ENCODE results near the gene PIF1. TPM values are rescaled to one million over a fixed set of nuclear protein-coding genes. Genes with fewer than 3 reads are reported as not detected.

The PIF1 gene
- polyA plus RNA-seq, 1 donor from 2014 or later, result 0.78 TPM

GRCh38 chr15:64845831-64846595 is 20.6 kb upstream of the PIF1 start:
- TF ChIP-seq, protein P1, sequence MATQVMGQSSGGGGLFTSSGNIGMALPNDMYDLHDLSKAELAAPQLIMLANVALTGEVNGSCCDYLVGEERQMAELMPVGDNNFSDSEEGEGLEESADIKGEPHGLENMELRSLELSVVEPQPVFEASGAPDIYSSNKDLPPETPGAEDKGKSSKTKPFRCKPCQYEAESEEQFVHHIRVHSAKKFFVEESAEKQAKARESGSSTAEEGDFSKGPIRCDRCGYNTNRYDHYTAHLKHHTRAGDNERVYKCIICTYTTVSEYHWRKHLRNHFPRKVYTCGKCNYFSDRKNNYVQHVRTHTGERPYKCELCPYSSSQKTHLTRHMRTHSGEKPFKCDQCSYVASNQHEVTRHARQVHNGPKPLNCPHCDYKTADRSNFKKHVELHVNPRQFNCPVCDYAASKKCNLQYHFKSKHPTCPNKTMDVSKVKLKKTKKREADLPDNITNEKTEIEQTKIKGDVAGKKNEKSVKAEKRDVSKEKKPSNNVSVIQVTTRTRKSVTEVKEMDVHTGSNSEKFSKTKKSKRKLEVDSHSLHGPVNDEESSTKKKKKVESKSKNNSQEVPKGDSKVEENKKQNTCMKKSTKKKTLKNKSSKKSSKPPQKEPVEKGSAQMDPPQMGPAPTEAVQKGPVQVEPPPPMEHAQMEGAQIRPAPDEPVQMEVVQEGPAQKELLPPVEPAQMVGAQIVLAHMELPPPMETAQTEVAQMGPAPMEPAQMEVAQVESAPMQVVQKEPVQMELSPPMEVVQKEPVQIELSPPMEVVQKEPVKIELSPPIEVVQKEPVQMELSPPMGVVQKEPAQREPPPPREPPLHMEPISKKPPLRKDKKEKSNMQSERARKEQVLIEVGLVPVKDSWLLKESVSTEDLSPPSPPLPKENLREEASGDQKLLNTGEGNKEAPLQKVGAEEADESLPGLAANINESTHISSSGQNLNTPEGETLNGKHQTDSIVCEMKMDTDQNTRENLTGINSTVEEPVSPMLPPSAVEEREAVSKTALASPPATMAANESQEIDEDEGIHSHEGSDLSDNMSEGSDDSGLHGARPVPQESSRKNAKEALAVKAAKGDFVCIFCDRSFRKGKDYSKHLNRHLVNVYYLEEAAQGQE (IDR thresholded peaks at IDR 0.05; ENCODE audit: borderline replicate concordance), result no peak
- TF ChIP-seq MXI1 (conservative IDR thresholded peaks at IDR 0.05; ENCODE audit: poor library complexity, severe bottlenecking), result no peak
- no peak for TF ChIP-seq RAD21 (conservative IDR thresholded peaks at IDR 0.05)
- no peak for TF ChIP-seq POLR2AphosphoS5 (IDR thresholded peaks at IDR 0.05)
- TF ChIP-seq EZH2 (IDR thresholded peaks at IDR 0.05; ENCODE audit: borderline replicate concordance, insufficient read depth, low read length, poor library complexity, severe bottlenecking), result no peak
- no peak for TF ChIP-seq TAF1 (IDR thresholded peaks at IDR 0.05; ENCODE audit: low read depth)
- no peak for TF ChIP-seq SMC3 (conservative IDR thresholded peaks at IDR 0.05; ENCODE audit: poor library complexity)
- TF ChIP-seq EP300 (conservative IDR thresholded peaks at IDR 0.05; ENCODE audit: poor library complexity, severe bottlenecking), result no peak
- TF ChIP-seq, protein P2, sequence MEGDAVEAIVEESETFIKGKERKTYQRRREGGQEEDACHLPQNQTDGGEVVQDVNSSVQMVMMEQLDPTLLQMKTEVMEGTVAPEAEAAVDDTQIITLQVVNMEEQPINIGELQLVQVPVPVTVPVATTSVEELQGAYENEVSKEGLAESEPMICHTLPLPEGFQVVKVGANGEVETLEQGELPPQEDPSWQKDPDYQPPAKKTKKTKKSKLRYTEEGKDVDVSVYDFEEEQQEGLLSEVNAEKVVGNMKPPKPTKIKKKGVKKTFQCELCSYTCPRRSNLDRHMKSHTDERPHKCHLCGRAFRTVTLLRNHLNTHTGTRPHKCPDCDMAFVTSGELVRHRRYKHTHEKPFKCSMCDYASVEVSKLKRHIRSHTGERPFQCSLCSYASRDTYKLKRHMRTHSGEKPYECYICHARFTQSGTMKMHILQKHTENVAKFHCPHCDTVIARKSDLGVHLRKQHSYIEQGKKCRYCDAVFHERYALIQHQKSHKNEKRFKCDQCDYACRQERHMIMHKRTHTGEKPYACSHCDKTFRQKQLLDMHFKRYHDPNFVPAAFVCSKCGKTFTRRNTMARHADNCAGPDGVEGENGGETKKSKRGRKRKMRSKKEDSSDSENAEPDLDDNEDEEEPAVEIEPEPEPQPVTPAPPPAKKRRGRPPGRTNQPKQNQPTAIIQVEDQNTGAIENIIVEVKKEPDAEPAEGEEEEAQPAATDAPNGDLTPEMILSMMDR (IDR thresholded peaks at IDR 0.05; ENCODE audit: poor library complexity, severe bottlenecking), result no peak
- Histone ChIP-seq H3K9me3 (ENCODE audit: low read length) (no peaks in the 10 kb centered on the region), H3K27ac (ENCODE audit: low read length) (no peak overlapping the region), H3K36me3 (ENCODE audit: insufficient read depth, low read length) (no peaks in the 10 kb centered on the region), H3F3A (ENCODE audit: insufficient read depth, low read length, poor library complexity, severe bottlenecking) (no peaks in the 10 kb centered on the region), H3K4me2 (ENCODE audit: low read length) (no peak overlapping the region), H3K79me2 (replicated peaks; ENCODE audit: insufficient read depth, low read length) (no peaks in the 10 kb centered on the region), H4K20me1 (ENCODE audit: insufficient read depth) (no peaks in the 10 kb centered on the region), H2AFZ (ENCODE audit: low read depth, low read length) (no peak overlapping the region), H3K9ac (ENCODE audit: low read length) (no peak overlapping the region), H3K9me2 (ENCODE audit: insufficient read depth, low read length) (no peaks in the 10 kb centered on the region), H3K4me3 (ENCODE audit: low read length) (no peak overlapping the region), H3K27me3 (ENCODE audit: insufficient read depth, low read depth, low read length) (no peaks in the 10 kb centered on the region)

DNA sequence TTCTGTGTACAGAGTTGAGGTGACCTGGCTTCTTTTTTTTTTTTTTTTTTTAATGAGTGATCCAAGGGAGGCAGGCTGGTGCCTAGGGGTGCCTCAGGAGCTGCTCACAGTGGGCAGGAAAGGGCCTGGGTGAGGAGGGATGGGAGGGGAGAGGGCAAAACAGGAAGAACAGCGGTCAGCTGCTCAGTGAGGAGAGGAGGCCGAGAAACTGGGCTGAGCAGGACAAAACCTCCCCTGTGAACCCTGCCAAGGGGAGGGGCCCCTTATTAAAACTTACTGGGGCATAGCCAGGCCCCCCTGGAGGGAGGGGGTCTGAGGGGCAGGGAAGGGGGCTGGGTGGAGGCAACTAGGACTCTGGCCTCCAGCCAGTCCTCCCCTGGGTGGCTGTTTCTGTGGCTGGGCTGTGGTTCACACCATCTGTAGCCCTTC is 19.8 kb upstream of the PIF1 start:
- Histone ChIP-seq H2AFZ (ENCODE audit: low read depth, low read length) (no peak overlapping the region), H4K20me1 (ENCODE audit: insufficient read depth) (no peaks in the 10 kb centered on the region), H3K9ac (ENCODE audit: low read length) (no peak overlapping the region), H3K36me3 (ENCODE audit: insufficient read depth, low read length) (no peaks in the 10 kb centered on the region), H3K4me2 (ENCODE audit: low read length) (no peak overlapping the region), H3K9me2 (ENCODE audit: insufficient read depth, low read length) (no peaks in the 10 kb centered on the region), H3K27me3 (ENCODE audit: insufficient read depth, low read depth, low read length) (no peaks in the 10 kb centered on the region), H3F3A (ENCODE audit: insufficient read depth, low read length, poor library complexity, severe bottlenecking) (no peaks in the 10 kb centered on the region), H3K79me2 (replicated peaks; ENCODE audit: insufficient read depth, low read length) (no peaks in the 10 kb centered on the region), H3K4me3 (ENCODE audit: low read length) (no peak overlapping the region), H3K27ac (ENCODE audit: low read length) (no peak overlapping the region), H3K9me3 (ENCODE audit: low read length) (no peaks in the 10 kb centered on the region)
- TF ChIP-seq, protein P2 (IDR thresholded peaks at IDR 0.05; ENCODE audit: poor library complexity, severe bottlenecking), result no peak
- no peak for TF ChIP-seq TAF1 (IDR thresholded peaks at IDR 0.05; ENCODE audit: low read depth)
- no peak for TF ChIP-seq EP300 (conservative IDR thresholded peaks at IDR 0.05; ENCODE audit: poor library complexity, severe bottlenecking)
- TF ChIP-seq RAD21 (conservative IDR thresholded peaks at IDR 0.05), result no peak
- TF ChIP-seq, protein P1 (IDR thresholded peaks at IDR 0.05; ENCODE audit: borderline replicate concordance), result no peak
- TF ChIP-seq POLR2AphosphoS5 (IDR thresholded peaks at IDR 0.05), result no peak
- no peak for TF ChIP-seq EZH2 (IDR thresholded peaks at IDR 0.05; ENCODE audit: borderline replicate concordance, insufficient read depth, low read length, poor library complexity, severe bottlenecking)
- no peak for TF ChIP-seq SMC3 (conservative IDR thresholded peaks at IDR 0.05; ENCODE audit: poor library complexity)
- no peak for TF ChIP-seq MXI1 (conservative IDR thresholded peaks at IDR 0.05; ENCODE audit: poor library complexity, severe bottlenecking)

Data from neural cell (in vitro differentiated cells).